Sigmoid colon (tissue), 4 donors: ENCODE measurements around the gene HUWE1.
"Not testable (repeated sequence)": the region's sequence is repeated elsewhere in the genome, so short reads cannot be mapped to it uniquely, and the experiment has no call there.

Source experiments
- CTCF ChIP-seq, 4 experiments: fragments of 450-650 bp in 3 of 4; fragments of 200-600 bp in 1 of 4; IDR thresholded peaks; one replicate each; pipeline ENCODE4 v1.5.1; 2016 to 2019; ENCODE audit warnings: antibody characterized with exemption in 4 of 4, mild to moderate bottlenecking in 3 of 4, moderate library complexity in 2 of 4
- EP300 ChIP-seq, 4 donors: sonication (generic); formaldehyde crosslinking; IDR thresholded peaks; one replicate each; pipeline ENCODE4 v1.6.1; 2017; ENCODE audit warnings: antibody characterized with exemption in 4 of 4
- POLR2A ChIP-seq, 2 donors: fragments of 450-650 bp; IDR thresholded peaks; one replicate each; pipeline ENCODE4 v1.6.1; 2016; ENCODE audit warnings: antibody characterized with exemption in 2 of 2, mild to moderate bottlenecking in 2 of 2, moderate library complexity in 2 of 2
- POLR2AphosphoS5 ChIP-seq, 4 donors: sonication (generic); formaldehyde crosslinking; IDR thresholded peaks; one replicate each; pipeline ENCODE4 v1.6.1; 2017; ENCODE audit warnings: antibody characterized with exemption in 4 of 4

GRCh38 chrX:53719666-53720065 lies 33.1 kb upstream of the HUWE1 start:
- TF ChIP-seq POLR2AphosphoS5, CTCF, EP300, POLR2A (IDR thresholded peaks at IDR 0.05): not testable (repeated sequence)
